ENCODE data around the gene RNU1-1. TPM values are rescaled to one million over a fixed set of nuclear protein-coding genes. Genes with fewer than 3 reads are reported as not detected.
"Not testable (repeated sequence)": the region's sequence is repeated elsewhere in the genome, so short reads cannot be mapped to it uniquely, and the experiment has no call there.

Gene RNU1-1
- total and polyA plus RNA-seq, 7 experiments from 2014 or later: 2,341 to 4,458 (median 3,337) TPM; not detected in 2

GRCh38 chr1:16498573-16499413 is 15.3 kb downstream of the RNU1-1 start:
- ATAC-seq: peak; percentile 94
- intact Hi-C loops (cut with micrococcal nuclease): loop anchor here (1.0 to 10.0 kb wide), 11 partner anchors 14 to 974 kb away; partner anchors contain the start of genes NECAP2 (in 2 of the 2), SZRD1 (in 2 of the 2), CASP9 (in 1 of the 2) and CPLANE2 (in 1 of the 2)
- Histone ChIP-seq H3K36me3 (ENCODE audit: control insufficient read depth in 2 of 3, insufficient read depth in 3 of 3, low read length in 3 of 3) (no peaks in the 10 kb centered on the region), H3K9me3 (ENCODE audit: control insufficient read depth in 2 of 3, low read length in 3 of 3) (no peaks in the 10 kb centered on the region), H3K4me3 (ENCODE audit: low read length) (peak overlapping the region; percentile 83), H3K27me3 (ENCODE audit: control insufficient read depth in 2 of 2, insufficient read depth in 2 of 2, low read length in 2 of 2) (no peaks in the 10 kb centered on the region), H3K27ac (ENCODE audit: low read depth, low read length) (peak overlapping the region; percentile 56), H3K4me1 (ENCODE audit: control insufficient read depth in 2 of 2, insufficient read depth in 2 of 2, low read length in 2 of 2) (no peaks in the 10 kb centered on the region)
- Mint-ChIP-seq H3K9me3 (no peaks in the 10 kb centered on the region), H3K27me3 (peaks cover 0 to 9% (median 0%) of the 10 kb centered on the region in 5 donors), H3K4me1 (peaks cover 9 to 27% (median 20%) of the 10 kb centered on the region in 7 donors), H3K4me3 (peak overlapping the region; percentile 83 to 95 (median 88)), H3K27ac (peak overlapping the region in 6 of 9 donors; percentile 38 to 85 (median 78)), H3K36me3 (peaks cover 0 to 1% (median 0%) of the 10 kb centered on the region in 5 donors)
- POLR2A ChIA-PET: interaction anchor here (1.0 to 1.7 kb wide), 3 partner anchors 10 to 59 kb away, joined by 3 to 4 read pairs (median 4); partner anchors contain the start of gene NECAP2
- CTCF ChIA-PET: interaction anchor here (1.6 kb wide), 1 partner anchor 59 kb away, joined by 9 read pairs; the partner anchor contains the start of gene NECAP2
- DNase-seq: peak; percentile 64 to 91 (median 74)

DNA sequence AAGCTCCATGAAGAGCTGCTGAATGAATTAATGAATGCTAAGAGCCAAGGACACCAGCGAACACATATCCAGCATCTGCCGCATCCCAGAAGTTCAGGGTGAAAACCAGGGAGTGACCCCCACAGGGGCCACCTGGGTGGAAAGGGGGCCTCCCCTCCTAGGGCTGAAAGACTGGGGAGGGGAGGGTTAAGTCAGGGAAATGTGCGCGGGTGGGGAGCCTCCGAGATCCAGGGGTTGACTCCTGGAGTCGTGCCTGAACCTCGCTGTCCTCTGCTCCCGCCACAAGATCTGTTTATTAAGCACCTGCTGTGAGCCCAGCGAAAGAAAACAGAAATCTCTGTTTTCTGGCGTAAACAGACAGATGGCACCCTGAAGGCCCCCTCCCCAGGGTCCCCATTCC is 16.0 kb downstream of the RNU1-1 start:
- H3K36me3 Mint-ChIP-seq; H3K36me3 ChIP-seq (ENCODE audit: control insufficient read depth in 2 of 3, insufficient read depth in 3 of 3, low read length in 3 of 3); H3K27me3 ChIP-seq (ENCODE audit: control insufficient read depth in 2 of 2, insufficient read depth in 2 of 2, low read length in 2 of 2); H3K27me3 Mint-ChIP-seq; H3K4me3 ChIP-seq (ENCODE audit: low read length); H3K9me3 ChIP-seq (ENCODE audit: control insufficient read depth in 2 of 3, low read length in 3 of 3); DNase-seq; ATAC-seq; H3K4me1 ChIP-seq (ENCODE audit: control insufficient read depth in 2 of 2, insufficient read depth in 2 of 2, low read length in 2 of 2); H3K9me3 Mint-ChIP-seq; CTCF ChIA-PET: not testable (repeated sequence)
- H3K27ac ChIP-seq (ENCODE audit: low read depth, low read length): peak overlapping the region; percentile 56
- intact Hi-C loops (cut with micrococcal nuclease): loop anchor here (2.0 to 10.0 kb wide), 8 partner anchors 15 to 973 kb away; partner anchors contain the start of genes CASP9 (in 1 of the 2), CPLANE2 (in 1 of the 2), DNAJC16 (in 1 of the 2) and NECAP2 (in 1 of the 2)
- H3K4me1 Mint-ChIP-seq: peaks cover 9 to 29% (median 20%) of the 10 kb centered on the region in 7 donors
- peak overlapping the region; percentile 77 to 90 (median 86) for H3K4me3 Mint-ChIP-seq
- POLR2A ChIA-PET: interaction anchor here (0.8 to 1.7 kb wide), 4 partner anchors 9 to 407 kb away, joined by 3 to 4 read pairs (median 3); no protein-coding TSS in a partner anchor
- H3K27ac Mint-ChIP-seq: peak overlapping the region in 8 of 9 donors; percentile 36 to 88 (median 78)

DNA sequence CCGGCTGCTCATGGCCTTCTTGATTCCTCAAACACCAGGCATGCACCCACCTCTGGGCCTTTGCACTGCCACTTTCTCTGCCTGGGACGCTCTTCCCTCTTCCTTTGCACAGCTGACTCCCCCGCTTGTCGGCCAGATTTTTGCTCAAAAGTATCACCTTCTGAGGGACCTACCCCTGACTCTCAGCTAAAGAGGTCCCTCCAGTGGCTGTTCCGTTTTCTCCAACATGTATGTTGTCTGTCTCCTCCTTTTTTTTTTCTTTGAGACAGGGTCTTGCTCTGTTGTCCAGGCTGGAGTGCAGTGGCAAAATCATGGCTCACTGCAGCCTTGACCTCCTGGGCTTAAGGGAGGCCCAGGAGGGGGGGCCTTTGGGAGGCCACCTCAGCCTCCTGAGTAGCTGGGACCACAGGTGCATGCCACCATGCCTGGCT is 16.6 kb downstream of the RNU1-1 start:
- Mint-ChIP-seq H3K4me1 (peaks cover 9 to 33% (median 21%) of the 10 kb centered on the region in 7 donors), H3K27ac (peak overlapping the region in 8 of 9 donors; percentile 36 to 88 (median 78)), H3K4me3 (peak overlapping the region; percentile 77 to 90 (median 86))
- intact Hi-C loops (cut with micrococcal nuclease): loop anchor here (5.0 to 10.0 kb wide), 6 partner anchors 130 to 973 kb away; partner anchors contain the start of genes CASP9 (in 1 of the 2), CPLANE2 (in 1 of the 2), DNAJC16 (in 1 of the 2) and SZRD1 (in 1 of the 2)
- not testable (repeated sequence) for H3K27me3 Mint-ChIP-seq; H3K36me3 Mint-ChIP-seq; ATAC-seq; H3K36me3 ChIP-seq (ENCODE audit: control insufficient read depth in 2 of 3, insufficient read depth in 3 of 3, low read length in 3 of 3); H3K9me3 ChIP-seq (ENCODE audit: control insufficient read depth in 2 of 3, low read length in 3 of 3); H3K4me1 ChIP-seq (ENCODE audit: control insufficient read depth in 2 of 2, insufficient read depth in 2 of 2, low read length in 2 of 2); H3K9me3 Mint-ChIP-seq; H3K27me3 ChIP-seq (ENCODE audit: control insufficient read depth in 2 of 2, insufficient read depth in 2 of 2, low read length in 2 of 2); H3K4me3 ChIP-seq (ENCODE audit: low read length)
- CTCF ChIA-PET: interaction anchor here (0.8 kb wide), 1 partner anchor 53 kb away, joined by 3 read pairs; no protein-coding TSS in a partner anchor
- DNase-seq: peak in 1 of 9 donors; percentile 14
- peak overlapping the region; percentile 56 for H3K27ac ChIP-seq (ENCODE audit: low read depth, low read length)
- POLR2A ChIA-PET: interaction anchor here (0.7 to 1.7 kb wide), 4 partner anchors 9 to 828 kb away, joined by 3 to 6 read pairs (median 4); no protein-coding TSS in a partner anchor

DNA sequence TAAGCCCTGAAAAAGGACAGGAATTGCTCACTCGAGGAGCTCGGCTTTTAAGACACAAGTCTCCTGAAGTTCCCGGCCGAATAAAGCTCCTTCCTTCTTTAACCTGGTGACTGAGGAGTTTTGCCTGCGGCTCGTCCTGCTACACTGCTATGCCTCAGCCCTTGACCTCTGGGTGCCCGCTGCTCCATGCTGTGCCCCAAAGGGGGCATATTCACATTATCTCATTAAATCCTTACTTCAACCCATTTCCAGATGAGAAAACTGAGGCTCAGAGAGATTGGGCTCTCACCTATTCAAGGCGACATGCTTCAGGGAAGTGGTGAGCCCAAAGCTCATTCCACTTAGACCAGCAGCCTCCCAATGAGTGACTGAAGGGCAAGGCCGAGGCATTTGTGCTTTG is 20.4 kb downstream of the RNU1-1 start:
- H3K4me3 Mint-ChIP-seq; POLR2A ChIA-PET; H3K9me3 Mint-ChIP-seq; H3K4me3 ChIP-seq (ENCODE audit: low read length); H3K9me3 ChIP-seq (ENCODE audit: control insufficient read depth in 2 of 3, low read length in 3 of 3); CTCF ChIA-PET; H3K4me1 ChIP-seq (ENCODE audit: control insufficient read depth in 2 of 2, insufficient read depth in 2 of 2, low read length in 2 of 2); H3K27me3 ChIP-seq (ENCODE audit: control insufficient read depth in 2 of 2, insufficient read depth in 2 of 2, low read length in 2 of 2); ATAC-seq; H3K36me3 Mint-ChIP-seq; H3K27ac ChIP-seq (ENCODE audit: low read depth, low read length); DNase-seq; H3K27me3 Mint-ChIP-seq; H3K36me3 ChIP-seq (ENCODE audit: control insufficient read depth in 2 of 3, insufficient read depth in 3 of 3, low read length in 3 of 3): not testable (repeated sequence)
- Mint-ChIP-seq H3K27ac (peak overlapping the region in 2 of 9 donors; percentile 7 to 25), H3K4me1 (peaks cover 0 to 21% (median 14%) of the 10 kb centered on the region in 7 donors)
- intact Hi-C loops (cut with micrococcal nuclease): loop anchor here in 1 of 2 donors (10.0 kb wide), 1 partner anchor 969 kb away; the partner anchor contains the start of genes CASP9 and DNAJC16

DNA sequence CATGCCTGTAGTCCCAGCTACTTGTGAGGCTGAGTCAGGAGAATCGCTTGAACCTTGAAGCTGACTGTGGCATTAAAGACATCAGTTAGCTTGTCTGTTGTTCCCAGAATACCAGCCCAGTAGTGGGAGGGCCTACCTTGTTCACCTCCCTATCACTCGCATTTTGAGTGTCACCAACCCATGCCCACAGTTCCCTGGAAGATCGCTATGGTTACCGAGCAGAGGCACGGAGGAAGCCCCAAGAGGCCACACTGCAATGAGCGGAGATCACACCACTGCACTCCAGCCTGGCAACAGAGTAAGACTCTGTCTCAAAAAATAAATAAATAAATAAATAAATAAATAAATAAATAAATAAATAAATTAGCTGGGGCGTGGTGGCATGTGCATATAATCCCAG is 21.1 kb downstream of the RNU1-1 start:
- H3K9me3 Mint-ChIP-seq; H3K27ac ChIP-seq (ENCODE audit: low read depth, low read length); H3K9me3 ChIP-seq (ENCODE audit: control insufficient read depth in 2 of 3, low read length in 3 of 3); CTCF ChIA-PET; ATAC-seq; DNase-seq; H3K27me3 ChIP-seq (ENCODE audit: control insufficient read depth in 2 of 2, insufficient read depth in 2 of 2, low read length in 2 of 2); H3K27me3 Mint-ChIP-seq; H3K4me1 ChIP-seq (ENCODE audit: control insufficient read depth in 2 of 2, insufficient read depth in 2 of 2, low read length in 2 of 2); H3K4me3 ChIP-seq (ENCODE audit: low read length); H3K36me3 Mint-ChIP-seq; POLR2A ChIA-PET: not testable (repeated sequence)
- H3K36me3 ChIP-seq (ENCODE audit: control insufficient read depth in 2 of 3, insufficient read depth in 3 of 3, low read length in 3 of 3): peaks cover 0 to 12% (median 0%) of the 10 kb centered on the region in 3 experiments
- H3K4me1 Mint-ChIP-seq: peaks cover 0 to 19% (median 12%) of the 10 kb centered on the region in 7 donors
- H3K27ac Mint-ChIP-seq: peak overlapping the region in 1 of 9 donors; percentile 65
- peak overlapping the region in 1 of 10 donors; percentile 20 for H3K4me3 Mint-ChIP-seq
- intact Hi-C loops (cut with micrococcal nuclease): loop anchor here in 1 of 2 donors (10.0 kb wide), 1 partner anchor 968 kb away; the partner anchor contains the start of genes CASP9 and DNAJC16

DNA sequence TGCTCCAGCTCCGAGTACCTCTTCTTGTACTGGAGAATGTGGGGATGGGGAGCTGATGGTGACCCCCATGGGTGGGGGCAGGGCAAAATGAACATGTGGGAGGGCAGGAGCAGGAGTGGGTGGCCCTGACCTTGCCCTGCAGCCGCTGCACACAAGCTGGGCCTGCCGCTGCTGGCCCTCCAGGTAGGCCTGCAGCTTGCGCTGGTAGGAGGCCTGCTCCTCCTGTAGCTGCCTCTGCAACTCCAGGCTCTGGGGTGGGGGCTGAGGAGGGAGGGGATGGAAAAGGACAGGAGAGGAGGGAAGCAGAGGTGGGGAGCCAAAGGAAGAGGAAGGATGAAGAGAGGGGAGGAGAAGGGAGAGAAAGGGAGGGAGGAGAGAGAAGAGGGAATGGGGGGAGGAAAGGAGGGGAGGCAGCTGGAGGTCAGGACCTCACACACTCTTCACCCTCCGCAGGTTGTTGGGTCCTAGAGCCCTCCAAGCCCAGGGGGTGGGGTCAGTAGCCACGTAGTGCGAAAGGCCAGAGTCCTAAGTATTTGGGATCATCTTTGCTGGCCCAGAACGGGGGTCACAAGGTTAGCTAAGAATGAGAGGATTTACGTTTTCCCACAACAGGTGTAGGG is 22.9 kb downstream of the RNU1-1 start:
- ATAC-seq: no peak
- DNase-seq: no peak
- H3K27ac ChIP-seq (ENCODE audit: low read depth, low read length): no peak overlapping the region
- ChIA-PET CTCF (no interaction called here), POLR2A (no interaction called here)
- no peaks in the 10 kb centered on the region for H3K4me1 ChIP-seq (ENCODE audit: control insufficient read depth in 2 of 2, insufficient read depth in 2 of 2, low read length in 2 of 2)
- H3K27me3 ChIP-seq (ENCODE audit: control insufficient read depth in 2 of 2, insufficient read depth in 2 of 2, low read length in 2 of 2): no peaks in the 10 kb centered on the region
- H3K27me3 Mint-ChIP-seq: no peaks in the 10 kb centered on the region
- intact Hi-C loops (cut with micrococcal nuclease): loop anchor here in 1 of 2 donors (10.0 kb wide), 1 partner anchor 966 kb away; the partner anchor contains the start of genes CASP9 and DNAJC16
- peaks cover 0 to 12% (median 2%) of the 10 kb centered on the region in 7 donors for H3K4me1 Mint-ChIP-seq
- no peaks in the 10 kb centered on the region for H3K9me3 ChIP-seq (ENCODE audit: control insufficient read depth in 2 of 3, low read length in 3 of 3)
- peaks cover 0 to 5% (median 0%) of the 10 kb centered on the region in 5 donors for H3K36me3 Mint-ChIP-seq
- H3K27ac Mint-ChIP-seq: no peak overlapping the region
- peak overlapping the region in 1 of 10 donors; percentile 68 for H3K4me3 Mint-ChIP-seq
- H3K36me3 ChIP-seq (ENCODE audit: control insufficient read depth in 2 of 3, insufficient read depth in 3 of 3, low read length in 3 of 3): peaks cover 0 to 15% (median 0%) of the 10 kb centered on the region in 3 experiments
- H3K4me3 ChIP-seq (ENCODE audit: low read length): no peak overlapping the region
- H3K9me3 Mint-ChIP-seq: no peaks in the 10 kb centered on the region
